Endodermal cell (in vitro differentiated cells): ENCODE results near the gene STEAP4. TPM values are rescaled to one million over a fixed set of nuclear protein-coding genes. Genes with fewer than 3 reads are reported as not detected.

Experiments
- DNase-seq: peaks from one replicate; pipeline ENCODE4 v3.0.0-alpha.2; 2017
- H3K27ac ChIP-seq: 2 replicates; pipeline ENCODE4 v1.5.1; 2013; ENCODE audit warnings: mild to moderate bottlenecking, low read depth, low read length, moderate library complexity
- H3K27me3 ChIP-seq: 2 replicates; pipeline ENCODE4 v1.6.1; 2013; ENCODE audit warnings: mild to moderate bottlenecking, low read length, moderate library complexity; ENCODE audit not compliant: insufficient read depth, control insufficient read depth, poor library complexity, severe bottlenecking
- H3K36me3 ChIP-seq: 2 replicates; pipeline ENCODE4 v1.7.0; 2013; ENCODE audit warnings: mild to moderate bottlenecking, low read length, moderate library complexity; ENCODE audit not compliant: control insufficient read depth, insufficient read depth
- H3K4me1 ChIP-seq: one replicate; pipeline ENCODE4 v1.7.0; 2013; ENCODE audit warnings: low read length; ENCODE audit not compliant: control insufficient read depth, insufficient read depth
- H3K4me3 ChIP-seq: 2 replicates; pipeline ENCODE4 v1.5.1; 2013; ENCODE audit warnings: mild to moderate bottlenecking, low read length, moderate library complexity
- H3K9ac ChIP-seq: 2 replicates; pipeline ENCODE4 v1.6.1; 2013; ENCODE audit warnings: mild to moderate bottlenecking, low read length, moderate library complexity; ENCODE audit not compliant: poor library complexity, severe bottlenecking; ENCODE audit errors: extremely low read depth
- H3K9me3 ChIP-seq: 2 replicates; pipeline ENCODE4 v1.6.1; 2013; ENCODE audit warnings: mild to moderate bottlenecking, low read length, moderate library complexity; ENCODE audit not compliant: control insufficient read depth
- H3K27ac Mint-ChIP-seq: 2 replicates; pipeline ENCODE4 v1.8.0; 2020; ENCODE audit warnings: mixed read lengths
- H3K27me3 Mint-ChIP-seq: 2 replicates; pipeline ENCODE4 v1.8.0; 2021; ENCODE audit warnings: mild to moderate bottlenecking, mixed read lengths; ENCODE audit not compliant: insufficient read depth
- H3K36me3 Mint-ChIP-seq: 2 replicates; pipeline ENCODE4 v1.8.0; 2020; ENCODE audit warnings: low read depth, mixed read lengths
- H3K4me1 Mint-ChIP-seq: 2 replicates; pipeline ENCODE4 v1.8.0; 2020; ENCODE audit warnings: mixed read lengths
- H3K4me3 Mint-ChIP-seq: 2 replicates; pipeline ENCODE4 v1.8.0; 2020; ENCODE audit warnings: mild to moderate bottlenecking, moderate library complexity, mixed read lengths
- H3K9me3 Mint-ChIP-seq: 2 replicates; pipeline ENCODE4 v1.8.0; 2020; ENCODE audit warnings: mild to moderate bottlenecking, mixed read lengths
- CTCF ChIP-seq: fragments of 200-600 bp; sonication (generic); conservative IDR thresholded peaks from 2 replicates; pipeline ENCODE4 v1.5.0; 2021; ENCODE audit warnings: antibody characterized with exemption, mild to moderate bottlenecking
- WGBS, 2 experiments: methylation state at CpG; one replicate each; pipeline versions ENCODE4 v1.1.5 to v1.1.7; 2013; ENCODE audit warnings: missing lambda C conversion rate in 2 of 2, mixed read lengths in 1 of 2; ENCODE audit not compliant: insufficient coverage in 1 of 2, insufficient read length in 1 of 2; 5-methylcytosine and 5-hydroxymethylcytosine counted together
- total RNA-seq, 2 donors: library from RNA; stranded (reverse); fragmentation: NEBNext Ultra II Directional in 1 of 2; extraction: Animal tissue kit (Norgen Biotek cat#: 25700) in 1 of 2; gene quantifications; 2 replicates in 1 of 2; 3 replicates in 1 of 2; pipeline ENCODE4 v1.2.1, GENCODE V29; 2021

Gene STEAP4
- total RNA-seq, 2 donors from 2014 or later: not detected

- H3K27me3 Mint-ChIP-seq: no peaks in the 10 kb centered on the region
- Histone ChIP-seq H3K9ac (no peak overlapping the region), H3K27ac (no peak overlapping the region), H3K4me1 (peaks cover 10% of the 10 kb centered on the region), H3K9me3 (no peaks in the 10 kb centered on the region), H3K27me3 (no peaks in the 10 kb centered on the region), H3K36me3 (no peaks in the 10 kb centered on the region), H3K4me3 (no peak overlapping the region)
- H3K36me3 Mint-ChIP-seq: no peaks in the 10 kb centered on the region
- peaks cover 24% of the 10 kb centered on the region for H3K4me1 Mint-ChIP-seq
- peaks cover 13% of the 10 kb centered on the region for H3K9me3 Mint-ChIP-seq
- H3K4me3 Mint-ChIP-seq: no peak overlapping the region
- DNase-seq: no peak
- no peak for TF ChIP-seq CTCF
- 85 to 91% methylated on average over 1 to 3 of the region's 3 CpGs for WGBS, 2 experiments
- H3K27ac Mint-ChIP-seq: no peak overlapping the region
Observed at GRCh38 chr7:88269586-88269985, 37.1 kb downstream of the STEAP4 start.

GRCh38 chr7:88268858-88269257, 37.8 kb downstream of the STEAP4 start:
- Histone ChIP-seq H3K9ac (no peak overlapping the region), H3K4me1 (peaks cover 6% of the 10 kb centered on the region), H3K36me3 (no peaks in the 10 kb centered on the region), H3K4me3 (no peak overlapping the region), H3K27me3 (no peaks in the 10 kb centered on the region), H3K9me3 (no peaks in the 10 kb centered on the region), H3K27ac (no peak overlapping the region)
- DNase-seq: no peak
- H3K4me1 Mint-ChIP-seq: peaks cover 19% of the 10 kb centered on the region
- no peak overlapping the region for H3K27ac Mint-ChIP-seq
- H3K4me3 Mint-ChIP-seq: no peak overlapping the region
- H3K27me3 Mint-ChIP-seq: no peaks in the 10 kb centered on the region
- peaks cover 13% of the 10 kb centered on the region for H3K9me3 Mint-ChIP-seq
- WGBS, 2 experiments: 86 to 92% methylated on average over 2 of the region's 2 CpGs
- H3K36me3 Mint-ChIP-seq: no peaks in the 10 kb centered on the region
- no peak for TF ChIP-seq CTCF

GRCh38 chr7:88268051-88268450, 38.6 kb downstream of the STEAP4 start:
- Mint-ChIP-seq H3K27me3 (no peaks in the 10 kb centered on the region), H3K27ac (no peak overlapping the region), H3K4me1 (peaks cover 11% of the 10 kb centered on the region), H3K4me3 (no peak overlapping the region), H3K9me3 (peaks cover 13% of the 10 kb centered on the region), H3K36me3 (no peaks in the 10 kb centered on the region)
- WGBS, 2 experiments: 85 to 100% methylated on average over 1 to 2 of the region's 2 CpGs
- H3K36me3 ChIP-seq: no peaks in the 10 kb centered on the region
- H3K27me3 ChIP-seq: no peaks in the 10 kb centered on the region
- H3K9me3 ChIP-seq: no peaks in the 10 kb centered on the region
- no peak overlapping the region for H3K4me3 ChIP-seq
- DNase-seq: no peak
- H3K27ac ChIP-seq: no peak overlapping the region
- no peak for TF ChIP-seq CTCF
- no peak overlapping the region for H3K9ac ChIP-seq
- H3K4me1 ChIP-seq: no peaks in the 10 kb centered on the region
